K562 (cell line): Measurements from ENCODE around the gene ATP6V0A4. TPM values are rescaled to one million over a fixed set of nuclear protein-coding genes. Genes with fewer than 3 reads are reported as not detected.

Source experiments
- ATAC-seq: fragments of 200-7000 bp; cut with Tn5 transposase; 3 replicates; pipeline ENCODE4 v1.9.1; 2020; ENCODE audit warnings: moderate library complexity
- BruUV-seq: library from RNA; stranded (reverse); fragments of 400-500 nt; replicated peaks from 2 replicates; lab custom pipeline; 2021; lab: Mats Ljungman, UMichigan
- CTCF ChIA-PET: fragments of 300-600 bp; formaldehyde crosslinking; extraction: SDS; loops from one replicate; lab custom pipeline; 2021; ENCODE audit warnings: low intra/inter-chr PET ratio; lab: Yijun Ruan, JAX
- POLR2A ChIA-PET: fragments of 300-600, 350-650 bp; sonication (Branson Sonifier 250); formaldehyde crosslinking; extraction: SDS; loops from one replicate; lab custom pipeline; 2021; ENCODE audit warnings: antibody characterized with exemption, inconsistent platforms; lab: Yijun Ruan, JAX
- DNase-seq, 4 experiments: peaks; one replicate each; pipeline versions ENCODE4 v3.0.0 to v3.0.0-alpha.2; 2011 to 2018; ENCODE audit warnings: low spot score in 3 of 4, mixed read lengths in 3 of 4; ENCODE audit errors: extremely low read depth in 1 of 4
- FAIRE-seq: peaks from 2 replicates; lab custom pipeline; 2011; peaks lifted over from hg19 to GRCh38; lab: Jason Lieb, UNC
- H2AFZ ChIP-seq: 2 replicates; pipeline ENCODE4 v1.6.0; 2011; ENCODE audit warnings: low read depth, low read length, control low read depth, inconsistent platforms
- H3K27ac ChIP-seq: fragments of 200-600 bp; 3 replicates; pipeline ENCODE4 v1.8.0; 2011; ENCODE audit warnings: low read depth, mild to moderate bottlenecking, control low read depth, inconsistent platforms, low read length, moderate library complexity, mixed read lengths; ENCODE audit errors: extremely low read depth
- H3K27me3 ChIP-seq, 2 experiments: fragments of 300-600 bp in 1 of 2; 2 replicates in 1 of 2; 3 replicates in 1 of 2; pipeline versions ENCODE4 v1.6.0 to v1.8.0; 2011; ENCODE audit warnings: inconsistent platforms in 2 of 2, low read length in 2 of 2, mild to moderate bottlenecking in 1 of 2, mixed read lengths in 1 of 2, moderate library complexity in 1 of 2; ENCODE audit not compliant: control insufficient read depth in 2 of 2, insufficient read depth in 2 of 2
- H3K36me3 ChIP-seq: fragments of 300-600 bp; 3 replicates; pipeline ENCODE4 v1.8.0; 2011; ENCODE audit warnings: mild to moderate bottlenecking, low read length, inconsistent platforms; ENCODE audit not compliant: control insufficient read depth, insufficient read depth
- H3K4me1 ChIP-seq, 2 experiments: fragments of 200-600 bp in 1 of 2; replicated peaks in 1 of 2; 2 replicates in 1 of 2; 3 replicates in 1 of 2; pipeline versions ENCODE4 v1.5.1 to v1.8.0; 2011; ENCODE audit warnings: inconsistent platforms in 2 of 2, low read length in 2 of 2, mild to moderate bottlenecking in 1 of 2, mixed read lengths in 1 of 2, moderate library complexity in 1 of 2; ENCODE audit not compliant: control insufficient read depth in 2 of 2, insufficient read depth in 2 of 2
- H3K4me2 ChIP-seq: 2 replicates; pipeline ENCODE4 v1.6.1; 2011; ENCODE audit warnings: low read length, control low read depth, inconsistent platforms, mixed read lengths; ENCODE audit not compliant: insufficient read depth
- H3K4me3 ChIP-seq: fragments of 200-600 bp; sonication (generic), shearing (Covaris generic); 2 replicates; pipeline ENCODE4 v1.5.1; 2016; ENCODE audit warnings: control low read depth, inconsistent platforms
- H3K79me2 ChIP-seq: fragments of 200-600 bp; 3 replicates; pipeline ENCODE4 v1.8.0; 2011; ENCODE audit warnings: low read length, inconsistent platforms; ENCODE audit not compliant: control insufficient read depth, insufficient read depth
- H3K9ac ChIP-seq, 2 experiments: 2 replicates each; pipeline versions ENCODE4 v1.6.0 to v1.6.1; 2011; ENCODE audit warnings: low read depth in 2 of 2, low read length in 2 of 2, control low read depth in 1 of 2, inconsistent platforms in 1 of 2, mild to moderate bottlenecking in 1 of 2, mixed read lengths in 1 of 2; ENCODE audit not compliant: insufficient read depth in 1 of 2
- H3K9me1 ChIP-seq: one replicate; pipeline ENCODE4 v1.6.0; 2011; ENCODE audit warnings: inconsistent platforms, mild to moderate bottlenecking, low read length, moderate library complexity; ENCODE audit not compliant: control insufficient read depth, insufficient read depth
- H3K9me3 ChIP-seq: replicated peaks from 2 replicates; pipeline ENCODE4 v1.5.1; 2011; ENCODE audit warnings: low read depth, low read length, inconsistent platforms; ENCODE audit not compliant: control insufficient read depth, insufficient read depth
- H4K20me1 ChIP-seq: replicated peaks from 2 replicates; pipeline ENCODE4 v1.6.1; 2011; ENCODE audit warnings: low read length, inconsistent platforms, mixed read lengths; ENCODE audit not compliant: control insufficient read depth, insufficient read depth
- CBFA2T3 ChIP-seq: fragments of 450-650 bp; IDR thresholded peaks from 2 replicates; pipeline ENCODE4 v1.6.1; 2017
- FOXK1 ChIP-seq: sonication (generic); formaldehyde crosslinking; IDR thresholded peaks from 2 replicates; pipeline ENCODE4 v1.8.0; 2022; ENCODE audit warnings: missing genetic modification reagents, mild to moderate bottlenecking, borderline replicate concordance
- JUN ChIP-seq, 2 experiments: sonication (generic) in 1 of 2; formaldehyde crosslinking in 1 of 2; IDR thresholded peaks; 2 replicates each; pipeline versions ENCODE4 v1.6.1 to v1.8.0; 2012 to 2022; ENCODE audit warnings: borderline replicate concordance in 2 of 2, mild to moderate bottlenecking in 2 of 2, improper control_type of control experiment in 1 of 2, low read depth in 1 of 2, low read length in 1 of 2, missing genetic modification reagents in 1 of 2
- RBBP5 ChIP-seq: fragments of 200-600 bp; sonication (generic); IDR thresholded peaks from 2 replicates; pipeline ENCODE4 v1.6.1; 2012; ENCODE audit warnings: borderline replicate concordance, mild to moderate bottlenecking, low read length, control low read depth, inconsistent platforms; ENCODE audit not compliant: insufficient read depth, poor library complexity, severe bottlenecking
- TCF3 ChIP-seq: sonication (generic); formaldehyde crosslinking; IDR thresholded peaks from 2 replicates; pipeline ENCODE4 v1.4.0; 2020; ENCODE audit warnings: mild to moderate bottlenecking, missing genetic modification reagents
- XRCC4 ChIP-seq: IDR thresholded peaks from one replicate; pipeline ENCODE4 v1.6.1; 2011; ENCODE audit not compliant: insufficient read depth, insufficient read length; ENCODE audit errors: extremely low read depth
- ZBTB17 ChIP-seq: fragments of 450-650 bp; formaldehyde crosslinking; IDR thresholded peaks from 2 replicates; pipeline ENCODE4 v1.4.0; 2020; ENCODE audit warnings: mild to moderate bottlenecking
- WGBS: fragments of 100-300 bp; shearing (Covaris generic); methylation state at CpG from one replicate; pipeline ENCODE4 v1.1.6; 2016; ENCODE audit warnings: low coverage, mixed read lengths; ENCODE audit not compliant: insufficient coverage; ENCODE audit errors: missing lambda C conversion rate; 5-methylcytosine and 5-hydroxymethylcytosine counted together
- in situ Hi-C: fragments of 300-500 bp; cut with MboI; formaldehyde crosslinking; loops from 4 replicates; pipeline ENCODE4 v1.15.0; 2018; ENCODE audit warnings: inconsistent platforms, mixed read lengths
- intact Hi-C: fragments of 100-400 bp; cut with micrococcal nuclease; formaldehyde crosslinking; loops from 2 replicates; pipeline ENCODE4 v1.14.2; 2022
- polyA plus RNA-seq, 8 experiments: library from polyadenylated mRNA; depleted of rRNA in 4 of 8; stranded (reverse) in 5 of 8; unstranded in 3 of 8; fragments of >200 nt; fragmentation: Nextera tagmentation in 2 of 8; fragmentation: Illumina TruSeq in 1 of 8; extraction: Ambion mirVana in 2 of 8; extraction: Trizol in 1 of 8; gene quantifications; 2 replicates each; pipeline versions ENCODE4 v1.2.1 to v1.2.3, GENCODE V29; 2011 to 2014; ENCODE audit warnings: inconsistent platforms in 1 of 8, missing spikeins in 1 of 8
- total RNA-seq, 7 experiments: library from RNA; depleted of rRNA in 6 of 7; stranded (reverse); fragments of >200 nt in 6 of 7; fragmentation: Illumina TruSeq in 2 of 7; extraction: Trizol in 2 of 7; gene quantifications; 2 replicates each; pipeline versions ENCODE4 v1.2.1 to v1.2.3, GENCODE V29; 2011 to 2021; ENCODE audit warnings: low replicate concordance in 1 of 7
- TF ChIP-seq, protein P1 (sequence below): fragments of 450-650 bp; IDR thresholded peaks from 2 replicates; pipeline ENCODE4 v1.6.1; 2016; ENCODE audit warnings: mild to moderate bottlenecking, moderate library complexity

The ATP6V0A4 gene
- total and polyA plus RNA-seq, 9 of the 15 experiments (the other 6 are each of a cell fraction or from before 2014, with no cell fraction given), result 0.03 TPM; not detected in 8

- BruUV-seq, result no TSS peak
- ChIA-PET POLR2A (no interaction called here), CTCF (no interaction called here)
- Histone ChIP-seq H3K9ac (no peak overlapping the region), H3K9me1 (no peaks in the 10 kb centered on the region), H3K27ac (no peak overlapping the region), H2AFZ (no peak overlapping the region), H3K79me2 (no peaks in the 10 kb centered on the region), H3K9me3 (no peaks in the 10 kb centered on the region), H3K36me3 (no peaks in the 10 kb centered on the region), H3K4me1 (no peaks in the 10 kb centered on the region), H3K27me3 (peaks cover 14 to 32% of the 10 kb centered on the region in 2 experiments), H3K4me3 (no peak overlapping the region), H4K20me1 (no peaks in the 10 kb centered on the region), H3K4me2 (no peak overlapping the region)
- no peak for FAIRE-seq
- DNase-seq, result no peak
- in situ Hi-C loops, result no loop called here
- under 1% methylated on average over 7 of the region's 7 CpGs for WGBS
- no peak for ATAC-seq
- intact Hi-C loops, result no loop called here
- no peak for TF ChIP-seq RBBP5
- no peak for TF ChIP-seq FOXK1 (CRISPR knock-in tag)
- TF ChIP-seq ZBTB17, result no peak
- TF ChIP-seq TCF3 (CRISPR knock-in tag), result no peak
- TF ChIP-seq, protein P1, sequence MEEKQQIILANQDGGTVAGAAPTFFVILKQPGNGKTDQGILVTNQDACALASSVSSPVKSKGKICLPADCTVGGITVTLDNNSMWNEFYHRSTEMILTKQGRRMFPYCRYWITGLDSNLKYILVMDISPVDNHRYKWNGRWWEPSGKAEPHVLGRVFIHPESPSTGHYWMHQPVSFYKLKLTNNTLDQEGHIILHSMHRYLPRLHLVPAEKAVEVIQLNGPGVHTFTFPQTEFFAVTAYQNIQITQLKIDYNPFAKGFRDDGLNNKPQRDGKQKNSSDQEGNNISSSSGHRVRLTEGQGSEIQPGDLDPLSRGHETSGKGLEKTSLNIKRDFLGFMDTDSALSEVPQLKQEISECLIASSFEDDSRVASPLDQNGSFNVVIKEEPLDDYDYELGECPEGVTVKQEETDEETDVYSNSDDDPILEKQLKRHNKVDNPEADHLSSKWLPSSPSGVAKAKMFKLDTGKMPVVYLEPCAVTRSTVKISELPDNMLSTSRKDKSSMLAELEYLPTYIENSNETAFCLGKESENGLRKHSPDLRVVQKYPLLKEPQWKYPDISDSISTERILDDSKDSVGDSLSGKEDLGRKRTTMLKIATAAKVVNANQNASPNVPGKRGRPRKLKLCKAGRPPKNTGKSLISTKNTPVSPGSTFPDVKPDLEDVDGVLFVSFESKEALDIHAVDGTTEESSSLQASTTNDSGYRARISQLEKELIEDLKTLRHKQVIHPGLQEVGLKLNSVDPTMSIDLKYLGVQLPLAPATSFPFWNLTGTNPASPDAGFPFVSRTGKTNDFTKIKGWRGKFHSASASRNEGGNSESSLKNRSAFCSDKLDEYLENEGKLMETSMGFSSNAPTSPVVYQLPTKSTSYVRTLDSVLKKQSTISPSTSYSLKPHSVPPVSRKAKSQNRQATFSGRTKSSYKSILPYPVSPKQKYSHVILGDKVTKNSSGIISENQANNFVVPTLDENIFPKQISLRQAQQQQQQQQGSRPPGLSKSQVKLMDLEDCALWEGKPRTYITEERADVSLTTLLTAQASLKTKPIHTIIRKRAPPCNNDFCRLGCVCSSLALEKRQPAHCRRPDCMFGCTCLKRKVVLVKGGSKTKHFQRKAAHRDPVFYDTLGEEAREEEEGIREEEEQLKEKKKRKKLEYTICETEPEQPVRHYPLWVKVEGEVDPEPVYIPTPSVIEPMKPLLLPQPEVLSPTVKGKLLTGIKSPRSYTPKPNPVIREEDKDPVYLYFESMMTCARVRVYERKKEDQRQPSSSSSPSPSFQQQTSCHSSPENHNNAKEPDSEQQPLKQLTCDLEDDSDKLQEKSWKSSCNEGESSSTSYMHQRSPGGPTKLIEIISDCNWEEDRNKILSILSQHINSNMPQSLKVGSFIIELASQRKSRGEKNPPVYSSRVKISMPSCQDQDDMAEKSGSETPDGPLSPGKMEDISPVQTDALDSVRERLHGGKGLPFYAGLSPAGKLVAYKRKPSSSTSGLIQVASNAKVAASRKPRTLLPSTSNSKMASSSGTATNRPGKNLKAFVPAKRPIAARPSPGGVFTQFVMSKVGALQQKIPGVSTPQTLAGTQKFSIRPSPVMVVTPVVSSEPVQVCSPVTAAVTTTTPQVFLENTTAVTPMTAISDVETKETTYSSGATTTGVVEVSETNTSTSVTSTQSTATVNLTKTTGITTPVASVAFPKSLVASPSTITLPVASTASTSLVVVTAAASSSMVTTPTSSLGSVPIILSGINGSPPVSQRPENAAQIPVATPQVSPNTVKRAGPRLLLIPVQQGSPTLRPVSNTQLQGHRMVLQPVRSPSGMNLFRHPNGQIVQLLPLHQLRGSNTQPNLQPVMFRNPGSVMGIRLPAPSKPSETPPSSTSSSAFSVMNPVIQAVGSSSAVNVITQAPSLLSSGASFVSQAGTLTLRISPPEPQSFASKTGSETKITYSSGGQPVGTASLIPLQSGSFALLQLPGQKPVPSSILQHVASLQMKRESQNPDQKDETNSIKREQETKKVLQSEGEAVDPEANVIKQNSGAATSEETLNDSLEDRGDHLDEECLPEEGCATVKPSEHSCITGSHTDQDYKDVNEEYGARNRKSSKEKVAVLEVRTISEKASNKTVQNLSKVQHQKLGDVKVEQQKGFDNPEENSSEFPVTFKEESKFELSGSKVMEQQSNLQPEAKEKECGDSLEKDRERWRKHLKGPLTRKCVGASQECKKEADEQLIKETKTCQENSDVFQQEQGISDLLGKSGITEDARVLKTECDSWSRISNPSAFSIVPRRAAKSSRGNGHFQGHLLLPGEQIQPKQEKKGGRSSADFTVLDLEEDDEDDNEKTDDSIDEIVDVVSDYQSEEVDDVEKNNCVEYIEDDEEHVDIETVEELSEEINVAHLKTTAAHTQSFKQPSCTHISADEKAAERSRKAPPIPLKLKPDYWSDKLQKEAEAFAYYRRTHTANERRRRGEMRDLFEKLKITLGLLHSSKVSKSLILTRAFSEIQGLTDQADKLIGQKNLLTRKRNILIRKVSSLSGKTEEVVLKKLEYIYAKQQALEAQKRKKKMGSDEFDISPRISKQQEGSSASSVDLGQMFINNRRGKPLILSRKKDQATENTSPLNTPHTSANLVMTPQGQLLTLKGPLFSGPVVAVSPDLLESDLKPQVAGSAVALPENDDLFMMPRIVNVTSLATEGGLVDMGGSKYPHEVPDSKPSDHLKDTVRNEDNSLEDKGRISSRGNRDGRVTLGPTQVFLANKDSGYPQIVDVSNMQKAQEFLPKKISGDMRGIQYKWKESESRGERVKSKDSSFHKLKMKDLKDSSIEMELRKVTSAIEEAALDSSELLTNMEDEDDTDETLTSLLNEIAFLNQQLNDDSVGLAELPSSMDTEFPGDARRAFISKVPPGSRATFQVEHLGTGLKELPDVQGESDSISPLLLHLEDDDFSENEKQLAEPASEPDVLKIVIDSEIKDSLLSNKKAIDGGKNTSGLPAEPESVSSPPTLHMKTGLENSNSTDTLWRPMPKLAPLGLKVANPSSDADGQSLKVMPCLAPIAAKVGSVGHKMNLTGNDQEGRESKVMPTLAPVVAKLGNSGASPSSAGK, result no peak
- no peak for TF ChIP-seq XRCC4
- TF ChIP-seq JUN (IDR thresholded peaks at IDR 0.05; ENCODE audit: borderline replicate concordance, low read depth, low read length), result no peak
- no peak for TF ChIP-seq JUN (CRISPR knock-in tag; IDR thresholded peaks at IDR 0.05; ENCODE audit: borderline replicate concordance)
- TF ChIP-seq CBFA2T3, result no peak
Measured at GRCh38 chr7:138698281-138698680, 99.7 kb downstream of the ATP6V0A4 start.
